Measurements from ENCODE around the gene LENG8. TPM values are rescaled to one million over a fixed set of nuclear protein-coding genes. Genes with fewer than 3 reads are reported as not detected.

The LENG8 gene
- total RNA-seq, 1 donor from 2014 or later = 196 TPM

GRCh38 chr19:54452626-54453025, 3.6 kb downstream of the LENG8 start:
- Mint-ChIP-seq H3K36me3 (peaks cover 14% of the 10 kb centered on the region), H3K9me3 (no peaks in the 10 kb centered on the region), H3K4me3 (no peak overlapping the region), H3K27me3 (peaks cover 2% of the 10 kb centered on the region), H3K4me1 (ENCODE audit: unreplicated experiment) (peaks cover 17% of the 10 kb centered on the region), H3K27ac (peak overlapping the region; percentile 73)
- TF ChIP-seq CTCF (conservative IDR thresholded peaks at IDR 0.05) = no peak
- no peak for DNase-seq (ENCODE audit: extremely low spot score, unreplicated experiment)

- H3K36me3 Mint-ChIP-seq = peaks cover 18% of the 10 kb centered on the region
- H3K27me3 Mint-ChIP-seq = no peaks in the 10 kb centered on the region
- no peak for DNase-seq (ENCODE audit: extremely low spot score, unreplicated experiment)
- H3K9me3 Mint-ChIP-seq = no peaks in the 10 kb centered on the region
- no peak for TF ChIP-seq CTCF (conservative IDR thresholded peaks at IDR 0.05)
- H3K4me3 Mint-ChIP-seq = no peak overlapping the region
- H3K27ac Mint-ChIP-seq = no peak overlapping the region
- peaks cover 17% of the 10 kb centered on the region for H3K4me1 Mint-ChIP-seq (ENCODE audit: unreplicated experiment)
These were observed 5.2 kb downstream of the LENG8 start for GRCh38 chr19:54453921-54454780.

GRCh38 chr19:54454781-54455675, 6.0 kb downstream of the LENG8 start:
- Mint-ChIP-seq H3K27ac (no peak overlapping the region), H3K4me1 (ENCODE audit: unreplicated experiment) (peaks cover 22% of the 10 kb centered on the region), H3K36me3 (peaks cover 21% of the 10 kb centered on the region), H3K9me3 (no peaks in the 10 kb centered on the region), H3K4me3 (no peak overlapping the region), H3K27me3 (no peaks in the 10 kb centered on the region)
- DNase-seq (ENCODE audit: extremely low spot score, unreplicated experiment) = no peak
- no peak for TF ChIP-seq CTCF (conservative IDR thresholded peaks at IDR 0.05)

GRCh38 chr19:54455786-54456422, 6.9 kb downstream of the LENG8 start:
- Mint-ChIP-seq H3K36me3 (peaks cover 20% of the 10 kb centered on the region), H3K27me3 (no peaks in the 10 kb centered on the region), H3K4me1 (ENCODE audit: unreplicated experiment) (peaks cover 15% of the 10 kb centered on the region)

More at GRCh38 chr19:54455786-54456422, 6.9 kb downstream of the LENG8 start:
- Mint-ChIP-seq H3K4me3 (no peak overlapping the region), H3K9me3 (no peaks in the 10 kb centered on the region), H3K27ac (no peak overlapping the region)
- TF ChIP-seq CTCF (conservative IDR thresholded peaks at IDR 0.05) = no peak
- no peak for DNase-seq (ENCODE audit: extremely low spot score, unreplicated experiment)
